Left kidney (tissue), 8 donors: Measurements from ENCODE around the gene C6orf118. TPM values are rescaled to one million over a fixed set of nuclear protein-coding genes. Genes with fewer than 3 reads are reported as not detected.

Source experiments
- DNase-seq: peaks from one replicate; pipeline ENCODE4 v3.0.0-alpha.2; 2013
- long read RNA-seq, 8 donors: transcript quantifications; one replicate each; lab custom pipeline, GENCODE V29; 2026
- polyA plus RNA-seq: library from polyadenylated mRNA; unstranded; fragments of 120-200 nt; gene quantifications from one replicate; pipeline ENCODE4 v1.2.1, GENCODE V29; 2013; ENCODE audit not compliant: insufficient read length

The C6orf118 gene
- 8.8 TPM for polyA plus RNA-seq
- long read RNA-seq, donor 1, partial matches to known transcripts, result 0 of 1 reads
- long read RNA-seq, donor 1, other reads (novel, unspliced or antisense), result 0 of 1 reads
- long read RNA-seq, donor 2, partial matches to known transcripts, result 0 of 3 reads
- long read RNA-seq, donor 2, other reads (novel, unspliced or antisense), result 0 of 3 reads
- long read RNA-seq, donor 3, result 0 reads
- long read RNA-seq, donor 4, result 0 reads
- long read RNA-seq, donor 5, result 0 reads
- long read RNA-seq, donor 6, result 0 reads
- long read RNA-seq, donor 7, partial matches to known transcripts, result 0 of 1 reads
- long read RNA-seq, donor 7, other reads (novel, unspliced or antisense), result 0 of 1 reads
- long read RNA-seq, donor 8, result 0 reads

GRCh38 chr6:165308926-165309731, at the start of gene C6orf118:
TSS of gene C6orf118 (minus strand) at chr6:165309605. CDS start at chr6:165309586, 19 bp downstream.
- peak; percentile 93 for DNase-seq

DNA sequence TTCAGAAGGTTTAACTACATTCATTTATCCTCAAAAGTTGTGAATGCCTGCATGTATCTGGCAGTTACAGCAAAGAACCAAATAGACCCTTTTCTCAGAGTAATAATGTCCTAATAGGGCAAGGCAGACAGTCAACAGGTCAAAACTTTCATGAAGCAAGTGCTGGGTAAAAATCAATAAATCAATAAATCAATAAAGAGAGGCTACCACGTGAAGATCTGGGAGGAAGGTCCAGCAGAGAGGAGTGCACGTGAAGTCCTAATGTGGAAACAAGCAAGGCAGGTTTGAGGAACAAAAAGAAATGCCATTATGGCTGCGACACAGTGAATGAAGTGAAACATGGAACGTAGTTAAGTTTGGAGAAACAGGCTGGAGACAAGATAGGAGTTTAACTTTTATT, 36.3 kb upstream of the C6orf118 start:
- no peak for DNase-seq

- DNase-seq, result no peak
These were observed 31.1 kb upstream of the C6orf118 start for GRCh38 chr6:165340532-165340931.

GRCh38 chr6:165325609-165326008, 16.2 kb upstream of the C6orf118 start:
- DNase-seq, result no peak

DNA sequence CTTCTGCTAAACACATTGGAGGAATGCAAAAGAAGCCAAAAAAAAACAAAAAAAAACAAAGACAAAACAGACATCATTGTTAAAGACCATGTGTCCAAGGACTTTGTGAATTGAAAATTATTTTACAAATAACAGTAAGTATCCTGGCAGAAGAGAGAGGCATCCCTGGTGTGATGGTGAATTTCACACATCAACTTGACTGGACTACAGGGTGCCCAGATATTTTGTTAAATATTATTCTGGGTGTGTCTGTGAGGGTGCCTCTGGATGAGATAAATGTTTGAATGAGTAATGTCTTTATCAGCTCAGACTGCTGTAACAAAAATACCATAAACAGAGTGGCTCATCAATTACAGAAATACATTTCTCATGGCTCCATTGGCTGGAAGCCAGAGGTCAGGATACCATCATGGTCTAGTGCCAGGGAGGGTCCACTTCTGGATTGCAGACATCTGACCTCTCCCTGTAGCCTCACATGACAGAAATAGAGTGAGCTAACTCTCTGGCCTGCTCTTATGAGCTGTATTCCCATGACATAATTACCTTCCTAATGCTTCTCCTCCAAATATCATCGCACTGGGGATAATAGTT, 12.2 kb upstream of the C6orf118 start:
- DNase-seq, result no peak

GRCh38 chr6:165321150-165321549, 11.7 kb upstream of the C6orf118 start:
- no peak for DNase-seq

GRCh38 chr6:165317723-165318122, 8.3 kb upstream of the C6orf118 start:
- no peak for DNase-seq

DNA sequence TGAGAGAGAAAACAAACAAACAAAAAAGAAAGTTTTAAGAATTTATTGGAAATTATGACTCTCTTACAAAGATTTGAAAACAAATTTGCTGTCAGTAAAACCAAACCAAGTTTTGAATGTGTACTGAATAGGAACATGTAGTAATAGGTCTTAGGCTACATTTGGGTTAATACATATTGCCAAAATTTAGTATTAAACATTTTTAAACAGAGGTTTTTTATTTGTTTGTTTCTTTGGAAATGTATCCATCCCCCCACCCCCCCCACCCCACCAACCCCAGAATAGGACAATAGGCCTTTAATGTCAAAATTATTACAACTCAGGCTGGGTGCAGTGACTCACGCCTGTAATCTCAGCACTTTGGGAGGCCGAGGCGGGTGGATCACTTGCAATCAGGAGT, 2.5 kb downstream of the C6orf118 start:
- no peak for DNase-seq

- DNase-seq, result no peak
These were observed 7.8 kb downstream of the C6orf118 start for GRCh38 chr6:165301372-165302246.

GRCh38 chr6:165300422-165300936, 8.9 kb downstream of the C6orf118 start:
- no peak for DNase-seq

DNA sequence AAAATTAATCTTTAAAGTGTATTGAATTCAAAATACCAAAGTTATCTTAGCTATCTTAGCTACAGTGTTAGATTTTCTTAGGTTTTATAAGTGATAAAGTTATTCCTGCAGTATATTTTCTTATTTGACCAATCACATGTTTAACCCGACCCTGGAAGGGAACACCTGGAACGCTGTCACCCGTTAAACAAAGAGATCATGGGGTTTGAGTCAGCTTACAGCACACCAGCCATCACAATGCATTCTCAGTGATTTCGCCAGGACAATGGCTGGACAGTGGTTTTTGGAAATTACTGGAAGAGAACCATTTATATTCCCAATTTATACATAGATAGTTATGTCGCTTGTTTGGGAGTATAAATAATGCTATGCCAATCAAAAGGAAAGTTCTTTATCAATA, 10.5 kb downstream of the C6orf118 start:
- no peak for DNase-seq

DNA sequence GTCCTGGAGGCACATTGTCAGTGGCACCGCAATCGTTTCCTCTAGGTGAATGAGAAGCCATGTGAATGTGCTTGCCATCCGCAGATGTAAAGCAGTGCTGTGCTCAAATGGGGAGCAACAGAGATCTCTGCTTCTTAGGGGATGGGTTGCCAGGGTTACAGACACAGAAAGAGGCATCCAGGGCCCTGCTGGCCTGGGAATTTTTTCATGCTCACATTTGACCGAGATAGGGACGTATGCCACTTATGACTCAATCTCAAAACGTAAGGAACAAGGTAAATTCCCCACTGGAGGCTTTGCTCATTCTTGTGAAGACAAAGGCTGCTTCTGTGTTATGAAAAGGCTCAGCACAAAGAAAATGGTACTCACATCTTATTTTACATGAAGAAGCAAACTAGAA, 11.0 kb downstream of the C6orf118 start:
- DNase-seq, result no peak

- DNase-seq, result no peak
These were observed 16.7 kb downstream of the C6orf118 start for GRCh38 chr6:165292657-165293056.

DNA sequence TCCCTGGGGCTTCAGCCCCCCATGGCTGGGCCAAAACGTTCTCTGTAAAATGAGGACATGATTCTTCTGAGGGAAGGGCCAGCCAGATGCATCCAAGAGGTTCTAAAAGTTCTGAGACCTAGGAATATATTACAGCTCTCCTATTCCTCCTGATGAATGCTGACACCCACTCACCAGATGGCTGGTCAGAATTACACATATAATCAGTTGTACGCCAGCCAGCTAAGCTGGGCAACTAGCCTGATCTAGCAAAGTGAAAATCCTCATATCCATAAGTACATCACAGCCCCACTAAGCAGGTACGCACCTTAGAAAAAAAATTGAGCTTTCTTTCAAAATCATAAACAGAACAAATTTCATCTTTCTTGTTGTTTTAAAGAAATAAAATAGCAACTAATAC, 34.8 kb downstream of the C6orf118 start:
- DNase-seq, result no peak

DNA sequence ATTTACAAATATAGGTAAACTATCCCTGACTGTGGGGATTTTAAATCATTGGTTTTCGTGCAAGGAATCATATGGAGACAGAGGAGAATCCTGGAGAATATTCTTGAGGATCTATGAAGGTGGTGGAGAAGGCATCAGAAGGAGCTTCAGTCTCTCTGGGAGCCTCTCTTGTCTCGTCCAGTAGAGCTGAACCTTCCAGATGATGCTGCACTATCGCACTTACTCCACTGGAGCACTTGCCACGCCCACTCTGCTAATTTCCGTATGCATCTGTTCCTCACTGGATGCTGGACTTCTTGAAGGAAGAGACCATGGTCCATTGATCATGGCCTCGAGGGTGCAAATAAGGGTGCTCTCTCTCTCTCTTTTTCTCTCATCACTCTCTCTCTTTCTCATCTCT, 36.8 kb downstream of the C6orf118 start:
- no peak for DNase-seq

- DNase-seq, result no peak
These were observed 40.4 kb downstream of the C6orf118 start for GRCh38 chr6:165268987-165269386.

- DNase-seq, result no peak
These were observed 42.8 kb downstream of the C6orf118 start for GRCh38 chr6:165266621-165267020.

DNA sequence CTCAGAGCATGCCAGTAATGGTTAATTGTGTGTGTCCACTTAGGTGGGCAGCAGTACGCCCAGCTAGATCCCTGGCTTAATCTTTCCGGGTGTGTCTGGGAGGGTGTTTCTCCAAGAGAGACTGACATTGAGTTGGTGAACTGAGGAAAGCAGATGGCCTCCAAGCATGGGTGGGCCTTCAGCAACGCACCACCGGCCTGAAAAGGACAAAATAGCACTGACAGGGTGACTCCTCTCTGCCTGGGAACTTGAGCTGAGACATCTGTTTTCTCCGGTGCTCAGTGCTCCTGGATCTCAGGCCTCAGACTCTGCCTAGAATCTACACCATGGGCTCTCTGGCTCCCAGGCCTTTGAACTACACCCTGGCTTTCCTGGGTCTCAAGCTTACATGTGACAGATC, 43.2 kb downstream of the C6orf118 start:
- peak; percentile 39 for DNase-seq

DNA sequence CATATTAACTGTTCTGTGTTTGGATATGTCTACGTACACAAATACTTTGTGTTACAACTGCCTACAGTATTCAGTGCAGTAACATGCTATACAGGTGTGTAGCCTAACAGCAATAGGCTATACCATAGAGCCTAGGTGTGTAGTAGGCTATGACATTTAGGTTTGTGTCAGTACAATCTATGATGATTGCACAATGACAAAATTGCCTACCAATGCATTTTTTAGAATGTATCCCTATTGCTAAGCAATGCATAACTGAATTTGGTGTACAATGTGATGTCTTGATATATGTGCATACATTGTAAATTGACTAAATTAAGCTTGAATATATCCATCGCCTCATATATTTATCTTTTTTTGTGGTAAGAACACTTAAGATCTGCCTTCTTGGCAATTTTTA, 48.9 kb downstream of the C6orf118 start:
- no peak for DNase-seq

DNA sequence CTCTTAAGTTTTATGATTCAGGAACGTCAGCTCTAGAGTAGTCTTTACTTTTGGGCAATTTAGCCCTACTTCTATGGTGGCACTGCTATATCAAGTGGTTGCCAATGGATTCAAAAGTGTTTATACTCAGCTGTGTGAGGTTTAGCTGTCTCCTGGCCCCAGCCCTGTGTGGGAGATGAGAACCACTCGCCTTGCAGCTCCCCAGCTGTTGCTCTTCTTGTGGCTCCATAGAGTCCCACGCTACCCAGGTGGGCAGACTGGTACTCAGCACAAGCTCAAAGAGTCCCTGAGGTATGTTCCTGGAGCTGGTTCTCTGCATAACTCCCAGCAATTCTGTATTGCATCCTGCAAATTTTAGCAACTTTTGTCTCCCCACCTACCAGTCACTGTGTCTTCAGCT, 59.6 kb downstream of the C6orf118 start:
- no peak for DNase-seq

- DNase-seq, result no peak
These were observed 63.7 kb downstream of the C6orf118 start for GRCh38 chr6:165245701-165246100.

GRCh38 chr6:165245287-165245686, 64.1 kb downstream of the C6orf118 start:
- DNase-seq, result no peak
